Neuron (in vitro differentiated cells): ENCODE results near the gene IKBKE.

Experiments used
- H2AFZ ChIP-seq: one replicate; pipeline ENCODE4 v1.6.1; 2013; ENCODE audit warnings: low read depth, mild to moderate bottlenecking, inconsistent platforms, low read length, moderate library complexity
- H3K27me3 ChIP-seq: one replicate; pipeline ENCODE4 v1.6.1; 2013; ENCODE audit warnings: low read length; ENCODE audit not compliant: insufficient read depth
- H3K36me3 ChIP-seq: one replicate; pipeline ENCODE4 v1.6.1; 2013; ENCODE audit warnings: low read length; ENCODE audit not compliant: insufficient read depth
- H3K4me1 ChIP-seq: one replicate; pipeline ENCODE4 v1.6.1; 2013; ENCODE audit warnings: low read length; ENCODE audit not compliant: insufficient read depth
- H3K4me3 ChIP-seq: 2 replicates; pipeline ENCODE4 v1.5.1; 2013; ENCODE audit warnings: mild to moderate bottlenecking, low read length, moderate library complexity
- H3K9me3 ChIP-seq: one replicate; pipeline ENCODE4 v1.6.1; 2013; ENCODE audit warnings: low read length

The IKBKE gene

DNA sequence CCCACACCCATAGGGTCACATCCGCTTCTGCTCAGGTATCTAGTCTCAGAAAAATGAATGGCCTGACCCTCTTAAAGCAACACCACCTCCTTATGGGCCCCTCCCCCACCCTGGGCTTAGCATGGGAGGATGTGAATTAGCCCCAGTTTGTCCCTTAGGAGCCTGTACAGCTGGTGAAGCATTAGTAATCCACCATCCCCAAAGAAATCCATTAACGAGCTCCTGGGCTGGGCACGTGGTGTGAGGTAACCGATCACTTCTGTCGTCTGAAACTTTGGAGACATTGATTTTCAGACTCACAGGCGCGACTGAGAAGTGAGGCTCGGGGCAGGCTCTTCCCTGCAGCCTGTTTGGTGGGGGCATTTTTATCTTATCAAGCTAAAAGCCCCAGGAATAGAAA lies 47.5 kb downstream of the IKBKE start:
- H3K9me3 ChIP-seq: no peaks in the 10 kb centered on the region
- no peaks in the 10 kb centered on the region for H3K36me3 ChIP-seq
- peaks cover 18% of the 10 kb centered on the region for H3K4me1 ChIP-seq
- no peak overlapping the region for H2AFZ ChIP-seq
- no peak overlapping the region for H3K4me3 ChIP-seq
- H3K27me3 ChIP-seq: peaks cover 22% of the 10 kb centered on the region

DNA sequence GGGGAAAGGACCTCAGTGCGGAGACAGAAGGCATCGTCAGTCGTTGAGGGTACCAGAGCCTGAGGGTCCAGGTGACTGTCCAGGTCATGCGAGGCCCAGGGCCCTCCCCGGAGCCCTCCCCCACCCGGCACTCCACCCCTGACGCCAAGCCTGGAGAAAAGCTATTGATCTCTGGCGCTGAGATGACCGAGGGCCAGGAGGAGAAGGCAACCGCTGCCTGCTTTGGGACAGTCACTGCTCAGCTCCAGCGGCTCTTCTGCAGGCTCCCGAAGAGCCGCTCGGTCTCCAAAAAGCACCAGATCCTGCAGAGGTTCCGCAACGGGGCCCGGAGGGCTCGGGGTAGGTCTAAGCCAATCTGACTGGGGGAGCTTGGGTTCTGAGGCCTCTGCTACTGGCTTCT lies 47.9 kb downstream of the IKBKE start:
- Histone ChIP-seq H3K4me1 (peaks cover 15% of the 10 kb centered on the region), H3K9me3 (no peaks in the 10 kb centered on the region), H3K4me3 (no peak overlapping the region), H3K36me3 (no peaks in the 10 kb centered on the region), H2AFZ (no peak overlapping the region), H3K27me3 (peaks cover 18% of the 10 kb centered on the region)

DNA sequence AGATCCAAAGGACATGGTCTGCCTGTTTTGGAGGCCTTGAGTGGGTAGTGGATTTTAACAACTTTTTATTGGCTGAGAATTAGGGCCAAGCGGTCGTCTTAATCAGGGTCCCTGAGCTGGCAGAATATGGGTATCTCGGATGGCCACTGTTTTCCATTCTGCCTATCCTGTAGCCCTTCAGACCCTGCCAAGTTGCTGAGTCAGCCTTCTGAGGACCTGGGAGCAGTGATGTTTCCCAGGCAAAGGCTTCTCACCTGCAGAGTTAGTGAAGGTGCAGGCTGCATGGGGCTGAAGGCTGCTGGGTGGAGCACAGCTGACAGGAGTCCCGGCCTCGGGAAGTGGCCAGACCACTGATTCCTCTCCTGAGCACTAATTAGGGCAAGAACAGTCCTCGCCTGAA lies 48.5 kb downstream of the IKBKE start:
- no peaks in the 10 kb centered on the region for H3K9me3 ChIP-seq
- H3K4me3 ChIP-seq: no peak overlapping the region
- H2AFZ ChIP-seq: no peak overlapping the region
- H3K36me3 ChIP-seq: no peaks in the 10 kb centered on the region
- peaks cover 13% of the 10 kb centered on the region for H3K27me3 ChIP-seq
- peaks cover 10% of the 10 kb centered on the region for H3K4me1 ChIP-seq

- Histone ChIP-seq H3K27me3 (peaks cover 3% of the 10 kb centered on the region), H2AFZ (no peak overlapping the region), H3K9me3 (no peaks in the 10 kb centered on the region), H3K4me1 (peaks cover 10% of the 10 kb centered on the region), H3K4me3 (no peak overlapping the region), H3K36me3 (no peaks in the 10 kb centered on the region)
These were observed 50.9 kb downstream of the IKBKE start for GRCh38 chr1:206521127-206521526.

- H3K4me3 ChIP-seq: no peak overlapping the region
- H2AFZ ChIP-seq: no peak overlapping the region
- peaks cover 3% of the 10 kb centered on the region for H3K27me3 ChIP-seq
- H3K9me3 ChIP-seq: no peaks in the 10 kb centered on the region
- H3K36me3 ChIP-seq: no peaks in the 10 kb centered on the region
- H3K4me1 ChIP-seq: peaks cover 10% of the 10 kb centered on the region
These were observed 51.6 kb downstream of the IKBKE start for GRCh38 chr1:206521694-206522402.

DNA sequence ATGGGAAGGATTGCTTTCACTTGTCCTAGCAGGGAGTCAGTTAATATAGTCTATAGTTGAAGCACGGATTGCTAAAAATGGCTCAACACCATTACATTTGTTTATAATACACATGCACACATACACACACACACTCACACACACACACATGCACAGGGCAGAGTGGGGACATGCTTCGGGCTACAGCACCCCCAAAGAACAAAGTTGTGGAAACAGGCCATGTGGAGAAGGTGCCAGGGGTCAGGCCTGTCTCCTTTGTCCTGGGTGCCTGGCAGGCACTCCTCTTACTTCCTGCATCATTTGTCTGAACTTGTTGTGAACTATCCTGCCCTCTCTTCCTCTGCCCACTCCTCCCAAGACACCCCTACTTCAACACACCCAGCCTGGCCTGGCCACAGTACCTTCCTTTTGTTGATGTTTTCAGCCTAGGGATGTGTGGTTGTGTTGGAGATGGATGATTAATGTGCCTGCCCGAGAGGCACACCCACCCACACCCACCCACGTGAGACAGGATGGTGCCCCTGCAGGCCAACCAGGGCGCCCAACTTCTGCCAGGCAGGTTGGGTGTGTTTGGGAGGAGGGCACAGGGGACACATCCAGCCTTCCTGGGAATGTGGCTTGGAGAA lies 54.6 kb downstream of the IKBKE start:
- Histone ChIP-seq H3K27me3 (peaks cover 3% of the 10 kb centered on the region), H3K4me1 (peaks cover 10% of the 10 kb centered on the region), H3K4me3 (no peak overlapping the region), H3K9me3 (no peaks in the 10 kb centered on the region), H3K36me3 (no peaks in the 10 kb centered on the region), H2AFZ (no peak overlapping the region)

GRCh38 chr1:206526064-206526911 lies 56.0 kb downstream of the IKBKE start:
- Histone ChIP-seq H2AFZ (no peak overlapping the region), H3K27me3 (peaks cover 2% of the 10 kb centered on the region), H3K4me1 (peaks cover 8% of the 10 kb centered on the region), H3K4me3 (no peak overlapping the region), H3K36me3 (no peaks in the 10 kb centered on the region), H3K9me3 (no peaks in the 10 kb centered on the region)

DNA sequence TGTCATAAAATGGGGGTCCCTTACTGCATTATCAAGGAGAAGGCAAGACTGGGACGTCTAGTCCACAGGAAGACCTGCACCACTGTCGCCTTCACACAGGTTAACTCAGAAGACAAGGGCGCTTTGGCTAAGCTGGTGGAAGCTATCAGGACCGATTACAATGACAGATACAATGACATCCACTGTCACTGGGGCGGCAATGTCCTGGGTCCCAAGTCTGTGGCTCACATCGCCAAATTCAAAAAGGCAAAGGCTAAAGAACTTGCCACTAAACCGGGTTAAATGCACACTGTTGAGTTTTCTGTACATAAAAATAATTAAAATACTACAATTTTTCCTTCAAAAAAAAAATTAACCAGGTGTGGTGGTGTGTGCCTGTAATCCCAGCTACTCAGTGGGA lies 59.1 kb downstream of the IKBKE start:
- Histone ChIP-seq H3K36me3 (no peaks in the 10 kb centered on the region), H3K9me3 (no peaks in the 10 kb centered on the region), H3K27me3 (peaks cover 18% of the 10 kb centered on the region), H3K4me1 (no peaks in the 10 kb centered on the region), H3K4me3 (no peak overlapping the region), H2AFZ (no peak overlapping the region)

DNA sequence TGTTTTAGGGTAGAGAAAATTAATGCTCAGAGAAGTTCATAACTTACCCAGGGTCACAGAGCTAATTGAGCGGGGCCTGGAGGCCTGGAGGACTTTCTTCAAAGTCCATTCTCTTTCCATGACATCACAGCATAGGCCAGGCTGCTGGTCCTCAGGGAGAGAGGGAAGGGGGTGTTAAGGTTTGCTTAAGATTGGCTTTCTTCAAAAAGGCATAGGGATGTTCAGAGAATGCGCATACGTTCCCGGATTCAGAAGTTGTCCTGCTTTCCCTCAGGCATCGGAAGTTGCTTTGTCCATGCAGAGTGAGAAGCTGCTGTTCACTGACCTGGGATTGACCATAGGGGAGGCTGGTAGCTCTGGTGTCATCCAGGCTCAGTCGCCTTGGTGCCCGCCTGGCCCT lies 62.1 kb downstream of the IKBKE start:
- H3K9me3 ChIP-seq: no peaks in the 10 kb centered on the region
- no peak overlapping the region for H3K4me3 ChIP-seq
- no peaks in the 10 kb centered on the region for H3K4me1 ChIP-seq
- no peak overlapping the region for H2AFZ ChIP-seq
- peaks cover 29% of the 10 kb centered on the region for H3K27me3 ChIP-seq
- no peaks in the 10 kb centered on the region for H3K36me3 ChIP-seq

DNA sequence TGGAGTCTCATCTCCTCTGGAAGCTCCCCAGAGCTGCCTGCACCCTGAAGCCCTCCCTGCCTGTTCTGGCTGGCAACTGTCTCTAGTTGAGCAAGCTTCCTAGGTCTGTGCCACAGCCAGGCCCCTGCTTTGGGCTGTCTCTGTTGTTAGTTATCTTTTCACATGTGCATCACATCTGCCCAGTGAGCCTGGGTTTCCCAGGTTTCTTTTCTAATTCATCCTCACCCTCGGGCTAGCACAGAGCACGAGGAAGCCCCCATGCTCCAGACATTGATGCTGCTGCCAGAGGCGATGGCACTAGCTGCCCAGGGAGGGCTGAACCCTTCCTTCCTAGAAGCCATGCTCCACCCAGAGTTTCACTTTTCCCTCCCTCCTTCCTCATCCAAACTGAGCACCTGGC lies 64.3 kb downstream of the IKBKE start:
- Histone ChIP-seq H3K36me3 (no peaks in the 10 kb centered on the region), H3K9me3 (no peaks in the 10 kb centered on the region), H2AFZ (no peak overlapping the region), H3K27me3 (peaks cover 36% of the 10 kb centered on the region), H3K4me1 (no peaks in the 10 kb centered on the region), H3K4me3 (no peak overlapping the region)

DNA sequence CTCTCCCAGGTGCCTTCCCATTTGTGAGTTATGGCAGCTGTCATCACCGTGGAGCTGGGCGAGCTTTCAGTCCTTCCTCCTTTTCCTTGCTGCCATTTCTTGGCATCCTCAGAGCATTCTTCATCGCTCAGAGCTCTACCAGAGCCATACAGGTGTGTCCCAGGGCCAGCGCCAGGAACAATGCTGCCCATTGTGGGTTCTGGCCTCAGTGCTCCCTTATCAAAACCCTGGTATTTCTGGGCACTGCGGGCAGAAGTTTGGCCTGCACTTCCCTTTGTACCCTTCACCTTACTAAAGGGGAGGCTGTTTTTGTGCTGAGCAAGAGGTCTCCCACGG lies 65.5 kb downstream of the IKBKE start:
- H3K4me3 ChIP-seq: no peak overlapping the region
- no peaks in the 10 kb centered on the region for H3K36me3 ChIP-seq
- no peaks in the 10 kb centered on the region for H3K4me1 ChIP-seq
- peaks cover 36% of the 10 kb centered on the region for H3K27me3 ChIP-seq
- H2AFZ ChIP-seq: no peak overlapping the region
- H3K9me3 ChIP-seq: no peaks in the 10 kb centered on the region

GRCh38 chr1:206537141-206537540 lies 66.9 kb downstream of the IKBKE start:
- H3K27me3 ChIP-seq: peaks cover 36% of the 10 kb centered on the region
- H3K4me1 ChIP-seq: no peaks in the 10 kb centered on the region
- no peaks in the 10 kb centered on the region for H3K36me3 ChIP-seq
- H3K9me3 ChIP-seq: no peaks in the 10 kb centered on the region
- H2AFZ ChIP-seq: no peak overlapping the region
- no peak overlapping the region for H3K4me3 ChIP-seq

DNA sequence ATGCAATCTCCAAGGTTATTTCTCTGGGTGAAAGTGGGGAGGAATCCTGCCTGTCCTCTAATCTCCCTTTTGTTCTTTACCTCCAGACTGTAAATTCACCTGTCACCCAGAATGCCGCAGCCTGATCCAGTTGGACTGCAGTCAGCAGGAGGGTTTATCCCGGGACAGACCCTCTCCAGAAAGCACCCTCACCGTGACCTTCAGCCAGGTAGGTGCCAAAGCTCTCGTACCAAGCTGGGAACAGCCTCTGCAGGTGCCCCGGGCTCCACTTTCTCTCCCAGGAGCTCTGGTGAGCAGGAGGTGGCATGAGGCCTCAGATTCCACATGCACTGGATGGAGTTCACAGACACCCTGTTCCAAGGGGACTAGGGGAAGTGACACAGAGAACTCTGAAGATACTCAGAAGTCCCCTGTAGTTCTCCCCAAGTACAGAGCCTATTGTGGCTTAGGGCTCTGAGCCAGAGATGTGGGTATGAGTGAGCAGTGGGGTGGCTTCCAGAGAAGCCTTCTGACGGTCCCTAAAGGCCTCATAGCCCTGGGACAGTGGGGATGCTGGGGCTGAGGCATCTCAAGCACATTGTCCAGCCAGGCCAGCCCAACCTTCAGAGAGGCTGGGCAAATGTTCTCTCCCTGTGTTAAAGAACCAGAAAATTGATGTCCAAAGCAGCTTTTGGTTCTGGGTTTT lies 68.0 kb downstream of the IKBKE start:
- Histone ChIP-seq H3K9me3 (no peaks in the 10 kb centered on the region), H3K4me3 (no peak overlapping the region), H3K27me3 (peaks cover 28% of the 10 kb centered on the region), H2AFZ (no peak overlapping the region), H3K4me1 (no peaks in the 10 kb centered on the region), H3K36me3 (no peaks in the 10 kb centered on the region)
